DND-41 (cell line): ENCODE measurements around the gene SEC16B.
A peak's percentile ranks its signal among the peaks of the same experiment; 100 is the strongest.

Source experiments
- ATAC-seq: fragments of 200-7000 bp; cut with Tn5 transposase; 3 replicates; pipeline ENCODE4 v1.9.1; 2021; ENCODE audit warnings: low read depth; ENCODE audit not compliant: insufficient read depth
- DNase-seq: peaks from one replicate; pipeline ENCODE4 v3.0.0-alpha.2; 2020
- H2AFZ ChIP-seq: 2 replicates; pipeline ENCODE4 v1.6.0; 2012; ENCODE audit warnings: low read depth, low read length
- H3K27ac ChIP-seq: 2 replicates; pipeline ENCODE4 v1.5.1; 2012; ENCODE audit warnings: low read length, inconsistent platforms
- H3K27me3 ChIP-seq: fragments of 200-600 bp; sonication (generic); 2 replicates; pipeline ENCODE4 v1.6.0; 2012; ENCODE audit warnings: low read length, mild to moderate bottlenecking, inconsistent platforms; ENCODE audit not compliant: insufficient read depth, poor library complexity
- H3K36me3 ChIP-seq: 2 replicates; pipeline ENCODE4 v1.5.1; 2012; ENCODE audit warnings: low read length, inconsistent platforms; ENCODE audit not compliant: insufficient read depth
- H3K4me1 ChIP-seq: 2 replicates; pipeline ENCODE4 v1.5.1; 2012; ENCODE audit warnings: mild to moderate bottlenecking, low read length; ENCODE audit not compliant: insufficient read depth
- H3K4me2 ChIP-seq: 2 replicates; pipeline ENCODE4 v1.6.0; 2012; ENCODE audit warnings: mild to moderate bottlenecking, moderate library complexity, low read length, inconsistent platforms; ENCODE audit not compliant: insufficient read depth
- H3K4me3 ChIP-seq, 2 experiments: fragments of 200-600 bp in 1 of 2; shearing (Covaris generic) in 1 of 2; 2 replicates each; pipeline ENCODE4 v1.5.1; 2012 to 2016; ENCODE audit warnings: inconsistent platforms in 2 of 2, low read length in 2 of 2, mild to moderate bottlenecking in 2 of 2, low read depth in 1 of 2, moderate library complexity in 1 of 2
- H3K79me2 ChIP-seq: 2 replicates; pipeline ENCODE4 v1.6.0; 2012; ENCODE audit warnings: low read length, inconsistent platforms; ENCODE audit not compliant: insufficient read depth
- H3K9ac ChIP-seq: 2 replicates; pipeline ENCODE4 v1.6.0; 2012; ENCODE audit warnings: low read depth, mild to moderate bottlenecking, inconsistent platforms, low read length, moderate library complexity
- H3K9me3 ChIP-seq: 2 replicates; pipeline ENCODE4 v1.5.1; 2012; ENCODE audit warnings: low read length, moderate library complexity, mild to moderate bottlenecking, inconsistent platforms; ENCODE audit not compliant: insufficient read depth, severe bottlenecking
- H4K20me1 ChIP-seq: 2 replicates; pipeline ENCODE4 v1.6.0; 2012; ENCODE audit warnings: low read length; ENCODE audit not compliant: insufficient read depth
- EZH2 ChIP-seq: IDR thresholded peaks from 3 replicates; pipeline ENCODE4 v1.6.1; 2012; ENCODE audit warnings: borderline replicate concordance, low read depth, mild to moderate bottlenecking, moderate library complexity, low read length, inconsistent platforms; ENCODE audit not compliant: severe bottlenecking
- TF ChIP-seq, protein P1 (sequence below): IDR thresholded peaks from 2 replicates; pipeline ENCODE4 v1.5.1; 2012; ENCODE audit warnings: borderline replicate concordance, low read length, moderate library complexity, mild to moderate bottlenecking; ENCODE audit not compliant: poor library complexity, severe bottlenecking; ENCODE audit errors: extremely low read depth

The SEC16B gene

DNA sequence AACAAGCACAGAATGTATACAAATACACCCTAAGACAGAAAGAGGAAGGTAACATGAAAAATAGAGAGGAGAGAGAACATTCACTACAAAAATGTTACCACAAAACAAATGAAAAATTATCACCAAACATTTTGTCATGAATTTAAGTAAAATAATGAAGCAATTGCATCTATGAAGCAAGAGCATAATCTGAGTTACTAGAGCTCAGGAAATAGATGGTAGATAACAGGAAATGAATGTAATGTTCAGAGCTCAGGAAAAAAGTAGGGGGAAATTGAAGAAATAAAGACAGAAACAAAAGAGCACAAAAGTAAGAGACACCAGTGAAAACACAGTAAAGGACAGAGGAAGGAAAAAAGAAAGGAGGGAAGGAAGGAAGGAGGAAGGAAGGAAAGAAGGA, 19.4 kb downstream of the SEC16B start:
- DNase-seq = no peak
- Histone ChIP-seq H3K4me3 (no peak overlapping the region), H3K79me2 (no peaks in the 10 kb centered on the region), H3K27me3 (no peaks in the 10 kb centered on the region), H3K4me1 (no peaks in the 10 kb centered on the region), H3K27ac (no peak overlapping the region), H3K4me2 (no peak overlapping the region), H2AFZ (no peak overlapping the region), H4K20me1 (no peaks in the 10 kb centered on the region), H3K9ac (no peak overlapping the region), H3K9me3 (no peaks in the 10 kb centered on the region), H3K36me3 (no peaks in the 10 kb centered on the region)
- ATAC-seq = no peak
- TF ChIP-seq, protein P1, sequence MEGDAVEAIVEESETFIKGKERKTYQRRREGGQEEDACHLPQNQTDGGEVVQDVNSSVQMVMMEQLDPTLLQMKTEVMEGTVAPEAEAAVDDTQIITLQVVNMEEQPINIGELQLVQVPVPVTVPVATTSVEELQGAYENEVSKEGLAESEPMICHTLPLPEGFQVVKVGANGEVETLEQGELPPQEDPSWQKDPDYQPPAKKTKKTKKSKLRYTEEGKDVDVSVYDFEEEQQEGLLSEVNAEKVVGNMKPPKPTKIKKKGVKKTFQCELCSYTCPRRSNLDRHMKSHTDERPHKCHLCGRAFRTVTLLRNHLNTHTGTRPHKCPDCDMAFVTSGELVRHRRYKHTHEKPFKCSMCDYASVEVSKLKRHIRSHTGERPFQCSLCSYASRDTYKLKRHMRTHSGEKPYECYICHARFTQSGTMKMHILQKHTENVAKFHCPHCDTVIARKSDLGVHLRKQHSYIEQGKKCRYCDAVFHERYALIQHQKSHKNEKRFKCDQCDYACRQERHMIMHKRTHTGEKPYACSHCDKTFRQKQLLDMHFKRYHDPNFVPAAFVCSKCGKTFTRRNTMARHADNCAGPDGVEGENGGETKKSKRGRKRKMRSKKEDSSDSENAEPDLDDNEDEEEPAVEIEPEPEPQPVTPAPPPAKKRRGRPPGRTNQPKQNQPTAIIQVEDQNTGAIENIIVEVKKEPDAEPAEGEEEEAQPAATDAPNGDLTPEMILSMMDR = no peak
- TF ChIP-seq EZH2 = no peak

DNA sequence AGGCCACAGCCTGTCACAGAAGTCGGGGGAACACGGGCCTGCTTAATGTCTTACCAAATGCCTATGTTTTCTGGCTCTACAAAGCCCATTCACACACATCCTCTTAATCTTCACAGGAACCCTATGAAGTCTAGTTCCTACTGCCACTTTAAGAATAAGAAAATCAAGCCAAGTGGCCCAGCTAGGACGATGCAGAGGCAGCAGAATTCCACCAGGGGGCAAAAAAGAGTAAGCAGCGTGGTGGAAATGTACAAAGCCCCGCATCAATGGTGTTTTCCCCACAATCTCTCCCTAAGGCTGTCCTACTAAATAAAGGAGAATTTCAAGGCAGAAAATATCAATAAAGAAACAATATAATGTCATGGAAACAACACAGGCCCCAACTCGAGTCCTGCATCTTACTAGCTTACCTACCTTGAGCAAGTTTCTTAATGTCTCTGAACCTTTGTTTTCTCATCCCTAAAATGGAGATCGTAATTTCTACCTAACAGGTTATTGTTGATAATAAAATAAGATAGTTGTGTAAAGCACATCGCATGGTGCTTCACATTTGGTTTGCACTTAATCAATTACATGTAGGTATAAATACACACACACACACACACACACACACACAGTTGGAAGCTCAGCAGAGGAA, 21.4 kb downstream of the SEC16B start:
- no peaks in the 10 kb centered on the region for H3K36me3 ChIP-seq
- H4K20me1 ChIP-seq = no peaks in the 10 kb centered on the region
- H3K4me2 ChIP-seq = no peak overlapping the region
- no peaks in the 10 kb centered on the region for H3K9me3 ChIP-seq
- no peaks in the 10 kb centered on the region for H3K4me1 ChIP-seq
- peak; percentile 55 for DNase-seq
- ATAC-seq = peak; percentile 72
- TF ChIP-seq, protein P1 = peak; percentile 89
- no peak for TF ChIP-seq EZH2
- no peaks in the 10 kb centered on the region for H3K79me2 ChIP-seq
- H3K9ac ChIP-seq = no peak overlapping the region
- H3K27ac ChIP-seq = no peak overlapping the region
- H3K27me3 ChIP-seq = no peaks in the 10 kb centered on the region
- no peak overlapping the region for H3K4me3 ChIP-seq
- no peak overlapping the region for H2AFZ ChIP-seq

DNA sequence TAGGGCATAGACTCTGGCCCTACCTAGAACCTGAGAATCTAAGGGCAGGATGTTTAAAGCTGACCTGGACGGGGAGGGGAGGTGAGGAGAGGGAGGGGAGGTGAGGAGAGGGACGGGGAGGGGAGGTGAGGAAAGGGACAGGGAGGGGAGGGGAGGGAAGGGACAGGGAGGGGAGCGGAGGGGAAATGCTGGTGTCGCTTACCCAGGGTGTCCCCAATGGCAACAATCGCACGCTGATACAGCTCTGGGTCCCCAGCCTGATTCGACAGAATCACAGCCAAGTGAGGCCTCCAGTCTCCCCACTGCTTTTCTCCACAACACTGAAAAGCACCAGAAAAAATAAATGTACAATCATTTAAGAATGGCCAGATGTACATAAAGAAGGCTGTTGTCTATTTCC, 22.2 kb downstream of the SEC16B start:
- DNase-seq = no peak
- TF ChIP-seq EZH2 = no peak
- TF ChIP-seq, protein P1 = no peak
- H3K27me3 ChIP-seq = no peaks in the 10 kb centered on the region
- no peak overlapping the region for H3K9ac ChIP-seq
- no peak overlapping the region for H2AFZ ChIP-seq
- no peak overlapping the region for H3K4me3 ChIP-seq
- no peaks in the 10 kb centered on the region for H4K20me1 ChIP-seq
- ATAC-seq = no peak
- H3K27ac ChIP-seq = no peak overlapping the region
- no peaks in the 10 kb centered on the region for H3K36me3 ChIP-seq
- no peaks in the 10 kb centered on the region for H3K4me1 ChIP-seq
- H3K9me3 ChIP-seq = no peaks in the 10 kb centered on the region
- H3K4me2 ChIP-seq = no peak overlapping the region
- no peaks in the 10 kb centered on the region for H3K79me2 ChIP-seq
